ENCODE data around the gene NTM. TPM values are rescaled to one million over a fixed set of nuclear protein-coding genes. Genes with fewer than 3 reads are reported as not detected.

Gene NTM
- polyA plus RNA-seq, 5 donors, result 14.0 to 30.1 (median 23.9) TPM

DNA sequence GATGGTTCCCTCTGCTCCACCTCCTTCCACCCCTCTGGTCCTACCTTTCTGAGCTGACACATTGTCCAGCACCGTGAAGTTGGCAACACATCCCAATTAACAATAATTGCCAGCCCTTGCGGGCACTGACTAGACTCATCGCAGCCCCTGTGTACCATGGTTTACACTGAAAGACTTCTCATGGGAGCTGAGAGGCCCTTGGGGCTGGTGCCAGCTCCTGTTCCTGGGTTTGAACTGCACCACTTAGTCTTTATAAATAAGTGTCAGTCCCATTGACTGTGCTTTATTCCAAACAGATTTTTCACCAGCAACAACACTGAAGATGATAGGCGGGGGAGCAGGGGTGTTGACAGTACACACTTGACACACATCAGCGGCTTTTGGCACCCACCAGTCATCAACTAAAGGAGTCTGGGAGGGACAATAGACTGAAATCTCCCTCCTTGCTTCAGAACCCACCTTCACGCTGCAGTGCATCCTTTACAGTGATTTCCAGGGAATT is 447.3 kb downstream of the NTM start:
- no peak for DNase-seq

DNA sequence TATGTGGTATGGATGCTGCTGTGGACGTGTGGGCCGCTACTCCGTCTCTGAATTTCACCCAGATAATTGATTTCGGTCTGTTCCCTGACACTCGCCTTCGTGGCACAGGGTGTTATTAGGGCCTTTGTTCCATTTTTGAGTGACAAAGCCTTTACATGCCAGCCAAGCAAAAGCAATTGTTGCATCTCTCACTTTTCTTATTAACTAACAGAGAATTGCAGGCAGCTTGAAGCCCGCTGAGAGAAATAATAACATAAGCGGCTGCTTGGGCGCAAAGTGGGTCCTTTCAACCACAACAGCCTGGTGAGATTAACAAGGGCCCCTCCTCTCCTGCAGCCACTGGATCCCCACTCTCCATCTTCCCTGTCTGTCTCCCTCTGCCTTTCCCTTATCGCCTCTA is 449.4 kb downstream of the NTM start:
- no peak for DNase-seq

DNA sequence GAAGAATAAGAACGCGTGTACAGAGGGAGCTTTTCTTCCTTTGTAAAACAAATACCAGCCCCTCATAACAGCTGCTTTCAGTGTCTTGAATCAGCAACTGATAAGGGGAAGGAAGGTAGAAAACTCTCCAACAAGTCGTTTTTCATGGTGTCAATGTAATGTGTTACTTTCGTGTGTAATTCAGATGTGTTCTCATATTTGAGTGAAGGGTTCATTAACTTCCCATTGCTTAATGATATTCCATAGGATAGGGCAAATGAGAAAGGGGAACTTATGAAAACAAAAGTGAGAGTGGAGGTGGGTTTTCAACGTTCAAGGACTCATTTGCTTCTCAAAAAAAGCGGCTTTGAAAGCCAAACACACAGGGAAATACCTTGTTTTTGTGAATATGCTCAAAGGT is 452.1 kb downstream of the NTM start:
- no peak for DNase-seq

DNA sequence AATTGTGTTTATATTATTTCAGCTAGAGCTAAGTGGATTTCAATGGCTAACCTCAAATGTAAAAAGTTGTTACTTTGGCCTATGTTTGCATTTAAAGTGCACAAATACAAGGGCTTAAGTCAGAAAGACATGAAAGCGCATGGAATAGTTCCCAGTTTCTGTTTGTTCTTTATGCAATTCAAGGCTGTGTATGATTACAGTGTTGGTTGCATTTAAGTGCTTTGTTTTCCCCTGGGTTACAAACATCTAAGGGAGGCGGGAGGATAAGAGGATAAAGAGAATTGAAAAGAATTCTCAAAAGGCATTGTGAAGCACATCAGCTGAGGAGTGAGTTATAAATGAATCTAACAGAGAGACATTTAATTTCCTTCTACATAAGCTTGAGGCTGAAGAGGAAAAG is 453.4 kb downstream of the NTM start:
- peak in 1 of 2 donors; percentile 58 for DNase-seq

DNA sequence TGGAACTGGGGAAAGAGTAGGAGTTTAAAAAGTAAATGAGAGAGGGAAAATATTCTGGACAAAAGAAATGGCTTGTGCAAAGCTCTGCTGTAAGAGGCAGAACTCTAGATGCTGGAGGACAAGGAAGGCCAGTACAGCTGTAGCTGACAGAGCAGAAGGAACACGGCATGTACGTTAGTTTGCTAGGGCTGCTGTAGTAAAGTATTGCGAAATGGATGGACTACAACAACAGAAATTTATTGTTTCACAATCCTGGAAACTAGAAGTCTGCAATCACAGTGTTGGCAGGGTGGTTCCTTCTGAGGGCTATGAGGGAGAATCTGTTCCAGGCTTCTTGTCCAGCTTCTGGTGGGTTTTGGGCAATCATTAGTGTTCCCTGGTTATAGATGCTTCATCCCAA is 454.4 kb downstream of the NTM start:
- DNase-seq, result peak in 1 of 2 donors; percentile 63

DNA sequence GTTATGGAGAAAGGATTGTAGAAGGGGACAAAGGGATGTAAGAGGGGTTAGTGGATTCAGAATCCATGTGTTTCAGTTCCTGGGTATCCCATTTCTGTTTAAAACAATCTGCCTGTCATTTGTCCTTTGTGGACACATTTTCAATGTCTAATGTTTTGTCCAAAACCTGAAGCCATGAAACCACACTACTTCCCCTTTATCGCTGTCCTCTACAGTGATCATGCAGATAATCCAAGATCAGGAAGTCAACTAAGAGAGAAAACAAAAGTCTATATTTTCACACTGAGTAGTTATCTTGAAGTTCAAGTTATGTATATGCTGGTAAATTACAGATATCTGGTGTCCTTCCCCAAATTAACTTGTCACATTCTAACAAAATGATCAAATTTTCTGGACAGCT is 457.0 kb downstream of the NTM start:
- no peak for DNase-seq

DNA sequence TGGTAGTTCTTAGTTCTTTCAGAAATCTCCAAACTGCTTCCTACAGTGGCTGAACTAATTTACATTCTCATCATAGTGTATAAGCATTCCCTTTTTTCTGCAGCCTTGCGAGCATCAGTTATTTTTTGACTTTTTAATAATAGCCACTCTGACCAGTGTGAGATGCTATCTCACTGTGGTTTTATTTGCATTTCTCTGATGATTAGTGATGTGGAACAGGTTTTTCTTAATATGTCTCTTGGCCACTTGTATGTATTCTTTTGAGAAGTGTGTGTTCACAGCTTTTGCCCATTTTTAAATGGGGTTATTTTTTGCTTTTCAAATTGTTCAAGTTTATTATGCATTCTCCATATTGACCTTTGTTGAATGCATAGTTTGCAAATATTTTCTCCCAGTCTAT is 459.3 kb downstream of the NTM start:
- no peak for DNase-seq

DNA sequence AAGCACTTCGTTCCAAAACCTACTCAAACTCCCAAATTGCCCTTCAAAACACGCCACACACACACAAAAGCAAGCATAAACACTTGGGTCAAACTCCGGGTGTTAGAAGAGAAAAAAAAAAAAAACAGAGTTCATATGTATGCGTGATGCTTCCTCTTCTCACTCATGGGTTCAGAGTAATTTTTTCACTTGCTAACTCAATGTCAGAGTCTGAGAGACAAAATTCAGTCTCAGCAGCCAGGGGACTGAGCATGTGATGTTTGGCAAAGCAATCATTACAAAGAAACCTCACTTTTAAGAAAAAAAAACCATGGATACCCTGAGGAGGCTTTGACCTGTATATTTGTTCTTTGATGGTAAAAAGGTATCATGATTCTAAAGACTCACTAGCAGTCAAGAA is 461.7 kb downstream of the NTM start:
- no peak for DNase-seq

DNA sequence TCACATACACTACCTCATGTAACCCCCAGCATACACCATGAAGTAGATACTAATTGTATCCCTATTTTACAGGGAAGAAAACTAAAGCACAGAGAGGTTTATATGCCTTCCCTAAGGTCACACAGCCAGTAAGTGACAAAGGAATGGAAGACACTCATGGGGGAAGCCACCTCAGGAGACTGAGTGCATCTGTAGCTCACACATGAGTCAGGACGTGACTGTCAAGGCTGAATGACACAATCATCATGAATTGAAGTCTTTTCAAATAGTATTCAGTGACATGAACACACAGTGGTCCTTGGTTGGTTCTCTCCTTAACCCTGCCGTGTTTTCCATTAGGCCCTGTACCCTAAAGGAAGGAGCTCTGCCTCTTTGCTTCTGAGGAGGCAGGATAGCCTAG is 463.0 kb downstream of the NTM start:
- no peak for DNase-seq

DNA sequence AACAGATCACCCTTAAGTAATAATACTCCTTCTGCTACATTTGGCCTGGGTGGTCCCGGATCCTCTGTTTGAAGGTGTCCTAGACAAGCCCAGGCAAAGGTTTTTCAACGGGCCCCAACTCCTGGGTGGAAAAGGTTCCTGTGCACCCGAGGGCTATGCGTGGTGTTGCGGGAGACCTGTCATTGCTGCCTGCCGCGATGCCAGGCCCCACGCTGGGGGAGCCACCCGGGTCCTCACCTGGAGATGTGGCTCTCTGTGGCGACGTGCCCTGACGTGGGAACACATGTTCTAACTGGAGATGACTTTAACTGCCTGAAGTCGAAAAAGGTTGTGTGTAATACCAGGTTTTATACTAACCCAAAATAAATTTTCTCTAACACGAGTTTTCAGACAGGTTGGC is 467.1 kb downstream of the NTM start:
- no peak for DNase-seq

DNA sequence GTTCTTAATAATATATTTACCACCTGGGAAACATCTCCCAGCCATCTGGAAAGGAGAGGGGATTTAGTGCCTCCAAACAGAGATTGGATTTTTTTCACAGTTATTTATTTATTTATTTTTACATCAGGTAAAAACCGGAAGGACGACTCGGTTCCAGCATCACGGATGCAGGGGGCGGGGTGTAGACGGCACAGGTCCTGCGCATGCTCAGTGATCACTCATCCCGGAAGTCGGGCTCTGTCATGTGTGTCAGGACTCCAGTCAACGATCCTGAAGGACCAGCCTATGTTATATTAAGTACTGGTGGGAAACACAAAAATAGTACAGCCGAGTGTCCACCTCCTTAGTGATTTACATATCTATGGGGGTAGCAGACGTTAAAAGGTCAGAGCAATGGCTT is 467.6 kb downstream of the NTM start:
- DNase-seq, result no peak

DNA sequence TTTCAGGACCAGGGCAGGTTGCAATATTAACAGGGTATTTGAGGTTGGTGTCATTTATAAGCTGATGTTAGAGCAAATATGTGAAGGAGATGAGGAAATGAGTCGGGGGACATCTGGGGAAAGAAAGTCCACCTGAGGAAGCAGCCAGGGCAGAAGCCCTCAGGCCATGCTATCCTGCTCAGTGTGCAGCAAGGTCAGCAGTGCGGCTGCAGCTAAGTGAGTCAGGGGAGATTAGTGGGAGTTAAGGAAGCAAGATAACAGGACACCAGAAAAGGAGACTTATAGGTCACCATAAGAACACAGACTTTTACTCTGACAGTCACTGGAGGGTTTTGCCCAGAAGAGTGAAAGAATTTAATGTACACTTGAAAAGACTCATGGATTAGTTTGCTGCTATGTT is 468.9 kb downstream of the NTM start:
- DNase-seq, result no peak

DNA sequence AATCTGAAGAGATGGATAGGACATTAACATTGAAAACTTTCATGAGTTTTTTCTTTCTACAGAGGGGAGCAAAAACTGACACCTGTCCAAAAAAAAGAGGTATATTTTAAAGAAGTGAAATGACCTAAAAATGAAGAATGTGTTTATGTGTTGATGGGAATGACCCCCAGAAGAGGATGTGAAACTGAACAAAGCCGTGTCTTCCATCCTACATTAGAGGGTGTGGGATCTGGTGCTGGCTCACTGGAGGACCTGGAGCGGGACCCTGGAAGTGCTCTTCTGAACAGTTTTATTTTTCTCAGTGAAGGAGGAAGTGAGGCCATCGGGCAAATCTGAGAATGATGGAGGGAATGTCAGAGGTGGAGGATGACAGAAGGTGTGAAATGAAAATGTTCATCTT is 470.1 kb downstream of the NTM start:
- DNase-seq, result peak in 1 of 2 donors; percentile 3

DNA sequence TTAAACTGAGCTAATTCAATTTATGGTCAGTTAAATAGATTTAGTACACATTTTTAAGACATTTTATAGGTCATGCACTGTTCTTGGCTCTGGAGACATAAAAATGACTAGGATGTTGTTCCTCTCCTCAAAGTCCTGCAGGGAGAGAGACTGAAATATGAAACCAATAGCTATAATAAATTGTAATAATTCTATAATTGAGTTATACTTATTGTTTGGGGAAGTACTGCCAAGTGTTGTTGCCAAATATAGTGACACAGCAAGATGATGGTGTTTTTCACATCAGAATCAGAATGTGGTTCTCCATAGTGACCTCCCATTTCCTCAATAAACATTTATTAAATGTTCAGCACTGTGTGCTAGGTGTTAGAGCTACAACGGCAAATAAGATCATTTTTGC is 470.6 kb downstream of the NTM start:
- DNase-seq, result peak in 1 of 2 donors; percentile 25

DNA sequence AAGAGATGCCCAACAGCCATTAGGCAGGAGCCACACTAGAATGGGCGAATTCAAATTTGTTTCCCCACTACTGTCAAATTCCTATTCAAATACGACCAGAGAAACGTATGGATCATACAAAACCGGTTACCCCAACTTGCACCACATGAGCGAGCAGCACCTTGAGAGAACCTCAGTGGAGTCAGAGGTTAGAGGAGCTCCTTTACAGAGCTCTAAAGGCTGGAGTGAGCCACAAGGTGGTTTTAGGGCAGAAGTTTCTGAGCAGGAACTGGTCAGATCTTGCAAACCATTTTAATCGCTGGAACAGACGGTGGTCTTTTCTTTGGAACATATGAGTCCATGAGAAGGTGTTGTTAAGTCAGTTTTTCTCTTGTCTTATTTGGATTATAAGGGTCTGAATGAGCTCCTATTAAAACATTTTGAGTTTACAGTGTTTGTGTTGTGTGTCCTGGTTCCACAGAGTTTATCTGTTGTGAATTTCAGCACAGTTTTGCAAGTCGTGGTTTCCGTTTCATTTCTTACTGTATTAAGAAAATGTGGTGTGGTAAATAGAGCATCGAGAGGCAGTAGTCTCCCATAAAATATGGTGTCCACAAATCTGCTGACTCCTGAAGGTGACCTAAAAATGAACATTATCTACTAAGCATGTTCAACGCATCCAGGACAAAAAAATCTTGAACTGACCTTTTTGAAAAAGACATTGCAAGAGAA is 471.7 kb downstream of the NTM start:
- no peak for DNase-seq

DNA sequence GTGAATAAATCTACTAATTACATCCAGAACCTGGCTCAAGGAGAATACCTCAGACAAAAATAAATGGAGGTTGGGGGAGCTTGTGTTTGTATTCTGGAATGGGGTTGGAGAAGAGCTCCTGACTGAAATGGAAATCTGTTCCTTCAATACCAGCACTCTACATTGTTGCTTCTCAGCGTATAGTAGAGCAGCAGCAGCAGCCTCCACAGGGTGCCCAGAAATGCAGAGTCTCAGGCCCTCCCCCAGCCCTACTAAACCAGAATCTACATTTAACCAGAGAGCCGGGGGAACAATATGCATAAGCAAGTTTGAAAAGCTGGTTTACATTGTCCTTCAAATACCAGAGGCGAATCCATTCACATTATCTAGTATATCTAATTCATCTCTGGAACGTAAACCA is 474.8 kb downstream of the NTM start:
- no peak for DNase-seq

DNA sequence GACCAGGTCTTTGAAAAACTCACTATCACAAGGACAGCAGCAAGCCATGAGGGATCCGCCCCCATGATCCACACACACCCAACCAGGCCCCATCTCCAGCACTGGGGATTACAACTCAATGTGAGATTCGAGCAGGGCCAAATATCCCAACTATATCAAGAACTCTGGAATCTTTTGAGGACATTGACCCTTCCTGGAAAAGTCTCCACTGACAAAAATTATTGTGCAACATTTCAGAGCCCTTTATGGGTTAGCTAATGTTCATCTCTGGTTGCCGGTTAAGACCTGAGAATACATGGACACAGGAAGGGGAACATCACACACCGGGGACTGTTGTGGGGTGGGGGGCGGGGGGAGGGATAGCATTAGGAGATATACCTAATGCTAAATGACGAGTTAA is 479.1 kb downstream of the NTM start:
- DNase-seq, result no peak

DNA sequence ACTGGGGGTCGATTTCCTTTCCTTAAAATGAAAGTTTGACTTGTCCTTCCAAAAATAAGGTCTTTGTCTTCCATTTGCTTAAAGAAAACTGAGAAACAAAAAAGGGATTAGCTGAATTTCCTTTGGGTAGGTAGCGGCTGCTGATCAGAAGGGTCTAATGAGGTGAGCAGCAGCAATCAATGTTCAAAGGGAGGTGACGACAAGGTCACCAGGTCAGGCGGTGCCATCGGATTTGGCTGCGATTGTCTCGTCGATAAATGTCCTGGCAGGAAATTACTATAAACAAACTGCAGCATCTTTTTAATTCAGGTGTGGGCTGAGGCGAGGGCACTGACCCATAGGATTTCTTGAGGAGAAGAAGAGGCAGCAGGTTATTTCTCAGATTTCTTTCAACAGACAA is 480.1 kb downstream of the NTM start:
- DNase-seq, result no peak

DNA sequence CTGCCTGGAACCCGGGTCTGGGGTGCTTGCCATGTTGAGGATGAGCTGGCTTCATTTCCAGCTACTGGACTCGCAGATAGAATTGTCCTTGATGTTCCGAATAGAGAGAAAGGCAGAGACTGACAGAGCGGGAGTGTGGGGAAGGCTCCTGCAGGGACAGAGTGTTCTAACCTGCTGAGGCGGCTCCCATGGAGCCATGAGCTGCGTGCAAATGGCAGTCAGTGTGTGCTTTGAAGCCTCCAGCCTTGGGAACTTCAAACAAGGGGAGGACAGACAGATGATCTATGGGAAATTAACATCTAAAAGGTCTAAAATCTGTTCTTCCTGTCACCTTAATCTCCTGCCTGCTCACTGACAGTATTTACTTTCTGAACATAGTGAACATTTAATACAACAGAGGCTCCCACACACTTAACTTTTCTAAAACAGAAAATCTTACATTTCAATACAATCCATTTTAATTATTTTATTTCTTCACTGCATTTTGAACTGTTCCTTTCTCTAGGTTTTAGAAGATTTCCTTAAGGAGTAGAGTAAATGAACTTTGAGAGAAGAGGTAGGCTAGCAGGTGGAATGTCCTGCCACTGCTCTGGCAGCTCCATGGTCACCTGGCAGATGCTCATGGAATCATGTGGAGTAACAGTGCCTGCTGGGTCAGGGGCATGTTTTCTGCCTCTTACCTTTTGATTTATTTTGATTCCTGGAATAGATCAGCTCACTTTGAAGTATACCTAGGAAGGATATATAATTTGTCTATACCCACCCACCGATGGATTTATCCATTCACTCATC is 481.7 kb downstream of the NTM start:
- DNase-seq, result no peak

DNA sequence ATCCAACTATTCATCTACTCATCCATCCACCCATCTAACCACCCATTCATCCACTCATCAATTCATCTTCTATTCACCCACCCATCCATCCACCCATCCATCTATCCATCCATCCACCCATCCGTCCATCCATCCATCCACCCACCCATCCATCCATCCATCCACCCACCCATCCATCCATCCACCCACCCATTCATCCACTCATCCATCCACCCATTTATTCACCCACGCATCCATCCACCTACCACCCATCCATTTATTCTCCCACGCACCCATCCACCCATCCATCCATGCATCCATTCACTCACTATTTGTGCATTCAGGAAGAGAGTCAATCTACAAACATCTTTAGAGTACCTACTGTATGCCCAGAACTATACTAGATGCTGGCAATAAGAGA is 482.3 kb downstream of the NTM start:
- no peak for DNase-seq

DNA sequence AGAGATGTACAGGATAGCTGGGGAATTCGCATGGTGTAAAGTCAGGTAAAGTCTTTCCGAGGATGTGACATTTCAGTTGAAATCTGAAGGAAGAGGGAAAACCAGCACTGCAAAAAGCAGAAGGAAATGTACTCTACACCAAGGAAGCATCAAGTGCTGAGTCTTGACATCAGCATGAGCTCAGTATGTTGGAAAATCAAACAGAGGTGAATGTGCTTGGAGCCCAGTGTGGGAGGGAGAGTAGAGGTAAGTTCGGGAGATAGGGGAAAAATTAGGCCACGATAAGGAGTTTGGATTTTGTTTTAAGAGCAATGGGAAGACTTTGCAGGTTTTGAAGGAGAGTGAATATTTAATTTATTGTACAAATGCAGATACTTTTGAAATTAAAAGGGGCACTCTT is 484.0 kb downstream of the NTM start:
- no peak for DNase-seq

DNA sequence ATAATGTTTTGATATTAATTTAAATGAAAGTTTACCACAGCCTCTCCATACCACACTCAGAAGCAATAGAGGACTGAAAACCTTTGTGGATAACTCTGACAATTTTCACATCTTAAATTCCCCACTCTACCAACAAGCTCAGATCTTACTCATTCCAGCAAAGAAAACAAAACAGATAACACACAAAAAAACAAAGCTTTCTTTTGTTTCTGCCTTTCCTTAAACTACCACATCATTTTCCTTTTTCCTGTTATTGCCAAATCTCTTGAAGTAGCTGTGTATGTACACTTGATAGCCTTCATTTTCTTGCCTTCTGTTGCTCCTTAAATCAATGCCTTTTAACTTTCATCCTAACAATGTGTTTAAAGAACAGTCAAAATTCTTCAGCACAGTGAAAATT is 484.9 kb downstream of the NTM start:
- DNase-seq, result no peak

DNA sequence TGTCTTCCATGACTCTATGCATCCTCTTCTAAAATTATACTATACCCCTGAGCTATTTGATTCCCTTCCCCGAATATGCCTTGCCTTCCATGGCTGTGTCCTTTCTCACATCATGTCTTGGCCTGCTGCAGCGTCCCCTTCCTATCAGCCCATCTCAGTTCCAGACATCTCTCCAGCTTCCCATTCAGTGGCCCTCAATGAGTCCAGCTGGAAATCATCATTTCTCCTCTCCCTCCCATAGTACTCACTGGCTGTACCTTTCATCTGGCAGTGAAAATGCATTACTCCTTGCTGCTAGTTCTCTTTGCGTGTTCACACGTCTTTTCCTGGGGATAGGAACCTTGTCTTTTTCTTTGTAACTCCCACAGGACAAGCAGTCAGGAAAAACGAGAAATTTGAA is 486.8 kb downstream of the NTM start:
- DNase-seq, result no peak

DNA sequence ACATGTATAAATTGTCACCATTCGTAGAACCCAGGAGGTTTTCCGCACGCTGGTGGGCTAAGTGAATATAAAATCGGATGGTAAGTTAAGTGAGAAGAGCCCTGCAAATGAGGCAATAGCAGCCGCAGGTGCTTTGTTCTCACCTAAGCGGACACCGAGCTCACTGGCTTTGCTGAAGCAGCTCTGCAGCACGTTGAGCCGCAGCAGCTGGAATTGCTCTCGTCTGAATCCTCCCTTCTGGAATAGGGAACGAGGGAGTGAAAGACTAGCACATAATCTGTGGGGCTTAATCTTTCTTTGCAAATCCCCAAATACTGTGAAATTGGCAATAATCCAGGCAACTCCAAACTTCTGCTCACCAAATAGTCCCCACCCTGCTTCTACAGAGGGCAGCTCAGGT is 488.1 kb downstream of the NTM start:
- peak in 1 of 2 donors; percentile 4 for DNase-seq

Measured in right lung (tissue), 5 donors.